Neural progenitor cell (in vitro differentiated cells): ENCODE data around the gene SND1.

Experiments
- EZH2 ChIP-seq: fragments of 200-600 bp; sonication (generic); IDR thresholded peaks from 2 replicates; pipeline ENCODE4 v1.6.1; 2017; ENCODE audit warnings: antibody characterized with exemption, mild to moderate bottlenecking, moderate library complexity
- EZH2phosphoT487 ChIP-seq: fragments of 200-600 bp; sonication (generic); IDR thresholded peaks from 2 replicates; pipeline ENCODE4 v1.6.1; 2017; ENCODE audit warnings: antibody characterized with exemption
- TF ChIP-seq, protein P1 (sequence below): fragments of 200-600 bp; sonication (generic); IDR thresholded peaks from 2 replicates; pipeline ENCODE4 v1.5.1; 2017; ENCODE audit warnings: antibody characterized with exemption, mild to moderate bottlenecking

DNA sequence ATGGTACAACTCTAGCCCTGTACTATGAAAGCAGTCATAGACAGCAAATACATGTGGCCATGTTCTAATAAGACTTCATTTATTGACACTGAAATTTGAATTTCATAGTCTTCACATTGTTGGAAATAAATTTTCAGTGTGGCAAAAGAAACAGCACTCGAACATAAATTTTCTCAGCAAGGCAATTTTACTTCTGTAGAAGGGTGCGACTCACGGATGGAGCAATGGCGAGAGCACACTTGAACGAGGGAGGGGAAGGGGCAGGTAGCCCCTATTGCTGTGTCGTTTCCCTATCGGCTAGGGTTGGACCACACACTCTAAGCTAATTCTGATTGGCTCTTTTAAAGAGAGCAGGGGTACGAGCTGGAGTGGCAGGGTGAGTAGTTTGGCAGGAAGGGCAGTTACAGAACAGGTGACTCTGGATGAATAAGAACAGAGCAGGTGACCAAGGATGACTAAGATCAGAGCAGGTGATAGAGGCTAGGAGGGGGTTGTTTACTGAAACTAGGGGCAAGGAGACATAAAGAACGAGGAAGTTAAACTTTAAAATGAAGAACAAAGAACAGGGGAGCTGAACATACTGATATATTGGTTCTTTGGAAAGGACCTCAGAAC is 327.2 kb downstream of the SND1 start:
- TF ChIP-seq, protein P1, sequence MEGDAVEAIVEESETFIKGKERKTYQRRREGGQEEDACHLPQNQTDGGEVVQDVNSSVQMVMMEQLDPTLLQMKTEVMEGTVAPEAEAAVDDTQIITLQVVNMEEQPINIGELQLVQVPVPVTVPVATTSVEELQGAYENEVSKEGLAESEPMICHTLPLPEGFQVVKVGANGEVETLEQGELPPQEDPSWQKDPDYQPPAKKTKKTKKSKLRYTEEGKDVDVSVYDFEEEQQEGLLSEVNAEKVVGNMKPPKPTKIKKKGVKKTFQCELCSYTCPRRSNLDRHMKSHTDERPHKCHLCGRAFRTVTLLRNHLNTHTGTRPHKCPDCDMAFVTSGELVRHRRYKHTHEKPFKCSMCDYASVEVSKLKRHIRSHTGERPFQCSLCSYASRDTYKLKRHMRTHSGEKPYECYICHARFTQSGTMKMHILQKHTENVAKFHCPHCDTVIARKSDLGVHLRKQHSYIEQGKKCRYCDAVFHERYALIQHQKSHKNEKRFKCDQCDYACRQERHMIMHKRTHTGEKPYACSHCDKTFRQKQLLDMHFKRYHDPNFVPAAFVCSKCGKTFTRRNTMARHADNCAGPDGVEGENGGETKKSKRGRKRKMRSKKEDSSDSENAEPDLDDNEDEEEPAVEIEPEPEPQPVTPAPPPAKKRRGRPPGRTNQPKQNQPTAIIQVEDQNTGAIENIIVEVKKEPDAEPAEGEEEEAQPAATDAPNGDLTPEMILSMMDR, result no peak
- TF ChIP-seq EZH2 (no peak), EZH2phosphoT487 (no peak)
